ENCODE measurements around the gene ZFPM1.

Gene ZFPM1

GRCh38 chr16:88411951-88412576, 41.0 kb upstream of the ZFPM1 start:
- Histone ChIP-seq H3K36me3 (ENCODE audit: control insufficient read depth in 1 of 2, insufficient read depth in 2 of 2, low read length in 2 of 2) (no peaks in the 10 kb centered on the region), H3K4me3 (ENCODE audit: low read depth in 1 of 2, low read length in 2 of 2) (no peak overlapping the region), H3K9me3 (ENCODE audit: control insufficient read depth in 1 of 2, low read length in 2 of 2) (no peaks in the 10 kb centered on the region), H3K27ac (ENCODE audit: low read length) (no peak overlapping the region), H3K27me3 (ENCODE audit: low read depth, low read length) (no peaks in the 10 kb centered on the region), H3K4me1 (ENCODE audit: control insufficient read depth in 1 of 2, insufficient read depth in 2 of 2, low read length in 2 of 2) (no peaks in the 10 kb centered on the region)

DNA sequence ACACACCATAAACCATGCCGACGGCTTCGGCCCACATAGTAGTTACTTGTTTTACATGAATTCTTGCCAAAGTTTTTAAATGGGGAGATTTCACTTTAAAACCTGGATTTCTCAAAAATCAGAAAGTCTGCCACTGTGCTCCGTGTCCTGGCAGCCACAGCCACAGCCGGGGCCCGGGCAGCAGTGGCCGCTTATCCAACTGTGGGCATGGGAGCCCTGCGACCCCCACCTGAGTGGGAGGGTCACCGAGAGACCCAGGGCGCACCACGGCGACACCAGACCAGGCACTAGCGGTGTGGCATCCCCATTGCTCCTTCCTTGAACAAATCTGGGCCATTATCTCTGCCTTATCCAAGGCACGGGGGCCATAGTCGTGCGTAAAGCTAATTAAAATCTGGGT, 40.3 kb upstream of the ZFPM1 start:
- no peaks in the 10 kb centered on the region for H3K9me3 ChIP-seq (ENCODE audit: control insufficient read depth in 1 of 2, low read length in 2 of 2)
- H3K4me1 ChIP-seq (ENCODE audit: control insufficient read depth in 1 of 2, insufficient read depth in 2 of 2, low read length in 2 of 2): no peaks in the 10 kb centered on the region
- no peaks in the 10 kb centered on the region for H3K36me3 ChIP-seq (ENCODE audit: control insufficient read depth in 1 of 2, insufficient read depth in 2 of 2, low read length in 2 of 2)
- no peak overlapping the region for H3K4me3 ChIP-seq (ENCODE audit: low read depth in 1 of 2, low read length in 2 of 2)
- H3K27ac ChIP-seq (ENCODE audit: low read length): no peak overlapping the region
- no peaks in the 10 kb centered on the region for H3K27me3 ChIP-seq (ENCODE audit: low read depth, low read length)

GRCh38 chr16:88413231-88413630, 39.8 kb upstream of the ZFPM1 start:
- Histone ChIP-seq H3K27ac (ENCODE audit: low read length) (no peak overlapping the region), H3K27me3 (ENCODE audit: low read depth, low read length) (no peaks in the 10 kb centered on the region), H3K9me3 (ENCODE audit: control insufficient read depth in 1 of 2, low read length in 2 of 2) (no peaks in the 10 kb centered on the region), H3K4me3 (ENCODE audit: low read depth in 1 of 2, low read length in 2 of 2) (no peak overlapping the region), H3K36me3 (ENCODE audit: control insufficient read depth in 1 of 2, insufficient read depth in 2 of 2, low read length in 2 of 2) (no peaks in the 10 kb centered on the region), H3K4me1 (ENCODE audit: control insufficient read depth in 1 of 2, insufficient read depth in 2 of 2, low read length in 2 of 2) (no peaks in the 10 kb centered on the region)

DNA sequence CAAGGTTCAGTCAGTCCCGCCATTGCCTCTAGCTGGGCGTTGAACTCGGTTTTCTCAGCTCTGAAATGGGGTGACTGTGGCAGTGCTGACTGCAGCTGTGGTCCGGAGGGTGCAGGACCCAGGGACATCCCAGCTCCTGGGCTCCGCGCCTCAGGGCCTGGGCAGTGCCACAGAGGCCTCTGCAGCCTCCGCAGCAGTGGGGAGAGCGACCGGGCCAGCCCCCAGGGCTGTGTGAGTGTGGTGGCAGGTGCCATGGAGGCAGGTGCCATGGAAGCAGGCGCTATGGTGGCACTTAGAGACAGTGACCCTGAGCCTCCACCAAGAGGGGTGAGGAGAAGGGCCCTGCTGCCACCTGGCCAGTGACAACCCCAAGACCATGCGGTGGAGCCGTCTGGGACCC, 39.4 kb upstream of the ZFPM1 start:
- Histone ChIP-seq H3K36me3 (ENCODE audit: control insufficient read depth in 1 of 2, insufficient read depth in 2 of 2, low read length in 2 of 2) (no peaks in the 10 kb centered on the region), H3K4me1 (ENCODE audit: control insufficient read depth in 1 of 2, insufficient read depth in 2 of 2, low read length in 2 of 2) (no peaks in the 10 kb centered on the region), H3K9me3 (ENCODE audit: control insufficient read depth in 1 of 2, low read length in 2 of 2) (no peaks in the 10 kb centered on the region), H3K27me3 (ENCODE audit: low read depth, low read length) (no peaks in the 10 kb centered on the region), H3K4me3 (ENCODE audit: low read depth in 1 of 2, low read length in 2 of 2) (no peak overlapping the region), H3K27ac (ENCODE audit: low read length) (no peak overlapping the region)

- Histone ChIP-seq H3K4me3 (ENCODE audit: low read depth in 1 of 2, low read length in 2 of 2) (no peak overlapping the region), H3K27me3 (ENCODE audit: low read depth, low read length) (no peaks in the 10 kb centered on the region), H3K27ac (ENCODE audit: low read length) (no peak overlapping the region), H3K36me3 (ENCODE audit: control insufficient read depth in 1 of 2, insufficient read depth in 2 of 2, low read length in 2 of 2) (no peaks in the 10 kb centered on the region), H3K9me3 (ENCODE audit: control insufficient read depth in 1 of 2, low read length in 2 of 2) (no peaks in the 10 kb centered on the region), H3K4me1 (ENCODE audit: control insufficient read depth in 1 of 2, insufficient read depth in 2 of 2, low read length in 2 of 2) (no peaks in the 10 kb centered on the region)
Observed at GRCh38 chr16:88414521-88415380, 38.3 kb upstream of the ZFPM1 start.

- H3K4me3 ChIP-seq (ENCODE audit: low read depth in 1 of 2, low read length in 2 of 2): no peak overlapping the region
- no peaks in the 10 kb centered on the region for H3K4me1 ChIP-seq (ENCODE audit: control insufficient read depth in 1 of 2, insufficient read depth in 2 of 2, low read length in 2 of 2)
- no peak overlapping the region for H3K27ac ChIP-seq (ENCODE audit: low read length)
- H3K27me3 ChIP-seq (ENCODE audit: low read depth, low read length): no peaks in the 10 kb centered on the region
- H3K36me3 ChIP-seq (ENCODE audit: control insufficient read depth in 1 of 2, insufficient read depth in 2 of 2, low read length in 2 of 2): no peaks in the 10 kb centered on the region
- H3K9me3 ChIP-seq (ENCODE audit: control insufficient read depth in 1 of 2, low read length in 2 of 2): no peaks in the 10 kb centered on the region
Observed at GRCh38 chr16:88415381-88415705, 37.7 kb upstream of the ZFPM1 start.

DNA sequence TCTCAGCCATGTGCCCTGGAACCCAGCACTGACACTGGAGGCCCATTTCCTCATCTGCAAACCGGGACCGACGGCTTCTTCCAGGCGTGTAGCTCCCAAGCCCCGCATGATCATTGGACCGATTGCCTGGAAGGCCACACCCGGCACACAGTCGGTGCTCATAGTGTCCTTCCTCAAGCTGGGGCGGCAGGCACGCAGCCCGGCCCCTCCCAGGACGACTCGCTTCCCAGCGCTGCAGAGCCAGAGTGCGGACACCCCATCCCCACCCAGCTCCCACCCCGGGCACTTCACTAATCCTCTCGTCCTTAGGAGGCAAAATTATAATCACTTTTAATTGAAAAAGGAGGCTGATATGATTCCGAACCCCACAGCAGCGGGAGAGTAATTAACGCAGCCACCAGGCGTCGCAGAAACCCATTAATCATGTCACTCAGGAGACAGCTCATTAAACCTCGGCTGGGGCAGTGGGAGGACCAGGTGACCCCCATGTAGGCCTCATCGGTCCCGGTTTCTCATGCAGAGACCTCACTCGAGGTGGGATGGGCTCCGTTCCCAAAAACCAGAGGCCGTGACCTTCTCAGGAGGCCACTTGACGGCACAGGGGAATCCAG, 37.3 kb upstream of the ZFPM1 start:
- Histone ChIP-seq H3K4me1 (ENCODE audit: control insufficient read depth in 1 of 2, insufficient read depth in 2 of 2, low read length in 2 of 2) (no peaks in the 10 kb centered on the region), H3K4me3 (ENCODE audit: low read depth in 1 of 2, low read length in 2 of 2) (no peak overlapping the region), H3K27me3 (ENCODE audit: low read depth, low read length) (no peaks in the 10 kb centered on the region), H3K36me3 (ENCODE audit: control insufficient read depth in 1 of 2, insufficient read depth in 2 of 2, low read length in 2 of 2) (no peaks in the 10 kb centered on the region), H3K9me3 (ENCODE audit: control insufficient read depth in 1 of 2, low read length in 2 of 2) (no peaks in the 10 kb centered on the region), H3K27ac (ENCODE audit: low read length) (no peak overlapping the region)

- Histone ChIP-seq H3K9me3 (ENCODE audit: control insufficient read depth in 1 of 2, low read length in 2 of 2) (no peaks in the 10 kb centered on the region), H3K27ac (ENCODE audit: low read length) (no peak overlapping the region), H3K27me3 (ENCODE audit: low read depth, low read length) (no peaks in the 10 kb centered on the region), H3K36me3 (ENCODE audit: control insufficient read depth in 1 of 2, insufficient read depth in 2 of 2, low read length in 2 of 2) (no peaks in the 10 kb centered on the region), H3K4me3 (ENCODE audit: low read depth in 1 of 2, low read length in 2 of 2) (no peak overlapping the region), H3K4me1 (ENCODE audit: control insufficient read depth in 1 of 2, insufficient read depth in 2 of 2, low read length in 2 of 2) (no peaks in the 10 kb centered on the region)
Observed at GRCh38 chr16:88416686-88417085, 36.4 kb upstream of the ZFPM1 start.

GRCh38 chr16:88417684-88418476, 35.2 kb upstream of the ZFPM1 start:
- no peaks in the 10 kb centered on the region for H3K36me3 ChIP-seq (ENCODE audit: control insufficient read depth in 1 of 2, insufficient read depth in 2 of 2, low read length in 2 of 2)

GRCh38 chr16:88418869-88419268, 34.2 kb upstream of the ZFPM1 start:
- Histone ChIP-seq H3K4me1 (ENCODE audit: control insufficient read depth in 1 of 2, insufficient read depth in 2 of 2, low read length in 2 of 2) (no peaks in the 10 kb centered on the region), H3K27me3 (ENCODE audit: low read depth, low read length) (no peaks in the 10 kb centered on the region), H3K4me3 (ENCODE audit: low read depth in 1 of 2, low read length in 2 of 2) (no peak overlapping the region), H3K27ac (ENCODE audit: low read length) (no peak overlapping the region), H3K9me3 (ENCODE audit: control insufficient read depth in 1 of 2, low read length in 2 of 2) (no peaks in the 10 kb centered on the region), H3K36me3 (ENCODE audit: control insufficient read depth in 1 of 2, insufficient read depth in 2 of 2, low read length in 2 of 2) (no peaks in the 10 kb centered on the region)

More at GRCh38 chr16:88417684-88418476, 35.2 kb upstream of the ZFPM1 start:
- no peaks in the 10 kb centered on the region for H3K9me3 ChIP-seq (ENCODE audit: control insufficient read depth in 1 of 2, low read length in 2 of 2)
- H3K4me1 ChIP-seq (ENCODE audit: control insufficient read depth in 1 of 2, insufficient read depth in 2 of 2, low read length in 2 of 2): no peaks in the 10 kb centered on the region
- no peak overlapping the region for H3K27ac ChIP-seq (ENCODE audit: low read length)
- no peak overlapping the region for H3K4me3 ChIP-seq (ENCODE audit: low read depth in 1 of 2, low read length in 2 of 2)
- no peaks in the 10 kb centered on the region for H3K27me3 ChIP-seq (ENCODE audit: low read depth, low read length)

DNA sequence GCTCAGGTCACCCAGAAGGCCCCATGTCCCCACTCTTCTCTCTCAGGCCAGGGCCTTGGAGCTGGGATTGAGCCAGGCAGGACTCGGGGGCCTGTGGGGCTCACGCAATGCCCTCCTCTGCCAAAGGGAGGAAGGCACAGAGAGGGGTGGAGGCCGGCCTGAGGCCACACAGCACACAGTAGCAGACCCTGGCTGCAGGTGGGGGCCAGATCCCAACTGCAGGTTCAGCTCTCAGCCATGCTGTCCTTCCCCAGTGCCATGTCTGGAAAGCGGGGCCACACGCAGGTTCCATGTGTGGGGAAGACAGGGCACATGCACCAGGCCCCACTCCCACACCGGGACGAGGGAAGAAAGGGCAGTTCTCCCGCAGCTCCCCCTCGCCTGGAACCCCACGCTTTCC, 33.3 kb upstream of the ZFPM1 start:
- Histone ChIP-seq H3K36me3 (ENCODE audit: control insufficient read depth in 1 of 2, insufficient read depth in 2 of 2, low read length in 2 of 2) (no peaks in the 10 kb centered on the region), H3K27me3 (ENCODE audit: low read depth, low read length) (no peaks in the 10 kb centered on the region), H3K4me1 (ENCODE audit: control insufficient read depth in 1 of 2, insufficient read depth in 2 of 2, low read length in 2 of 2) (no peaks in the 10 kb centered on the region), H3K4me3 (ENCODE audit: low read depth in 1 of 2, low read length in 2 of 2) (no peak overlapping the region), H3K9me3 (ENCODE audit: control insufficient read depth in 1 of 2, low read length in 2 of 2) (no peaks in the 10 kb centered on the region), H3K27ac (ENCODE audit: low read length) (no peak overlapping the region)

Measured in muscle layer of duodenum (tissue), 2 donors.